ENCODE data around the gene HIVEP3. TPM values are rescaled to one million over a fixed set of nuclear protein-coding genes. Genes with fewer than 3 reads are reported as not detected.

Gene HIVEP3
- total RNA-seq, 1 donor from 2014 or later, result 1.2 TPM

DNA sequence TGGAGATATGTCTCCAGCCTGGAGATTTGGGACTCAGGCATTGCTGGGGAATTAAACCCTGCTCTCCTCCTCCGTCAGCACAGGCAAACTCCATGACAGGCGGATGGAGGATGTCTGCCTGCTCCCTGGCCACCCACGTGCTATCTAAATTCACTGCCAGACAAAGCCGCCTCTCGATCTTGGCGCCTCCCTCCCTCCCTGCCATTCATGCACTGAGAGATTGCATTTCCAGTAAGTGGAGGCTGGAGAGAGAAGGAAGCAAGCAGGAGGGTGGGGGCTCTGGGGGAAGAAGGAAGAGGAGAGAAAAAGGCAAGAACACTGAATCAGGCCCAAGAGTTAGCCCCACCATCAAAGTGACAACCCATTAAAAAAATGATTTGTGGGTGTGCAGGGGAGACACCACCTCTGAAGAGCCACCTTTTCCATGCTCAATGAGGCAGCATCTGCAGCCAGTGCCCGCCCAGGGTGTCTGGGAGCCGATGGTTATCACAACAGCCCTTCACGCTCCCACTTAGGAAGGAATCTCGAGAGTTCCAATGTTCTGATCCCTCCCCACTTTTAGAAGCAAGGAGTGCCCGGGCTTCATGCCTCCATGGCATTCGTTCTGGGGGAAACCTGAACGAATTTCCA, 183.0 kb downstream of the HIVEP3 start:
- H3K36me3 Mint-ChIP-seq (ENCODE audit: low read depth), result no peaks in the 10 kb centered on the region
- H3K27me3 Mint-ChIP-seq (ENCODE audit: low read depth), result no peaks in the 10 kb centered on the region
- no peaks in the 10 kb centered on the region for H3K9me3 Mint-ChIP-seq
- peaks cover 21% of the 10 kb centered on the region for H3K4me1 Mint-ChIP-seq
- H3K4me3 Mint-ChIP-seq, result no peak overlapping the region
- TF ChIP-seq, protein P1, sequence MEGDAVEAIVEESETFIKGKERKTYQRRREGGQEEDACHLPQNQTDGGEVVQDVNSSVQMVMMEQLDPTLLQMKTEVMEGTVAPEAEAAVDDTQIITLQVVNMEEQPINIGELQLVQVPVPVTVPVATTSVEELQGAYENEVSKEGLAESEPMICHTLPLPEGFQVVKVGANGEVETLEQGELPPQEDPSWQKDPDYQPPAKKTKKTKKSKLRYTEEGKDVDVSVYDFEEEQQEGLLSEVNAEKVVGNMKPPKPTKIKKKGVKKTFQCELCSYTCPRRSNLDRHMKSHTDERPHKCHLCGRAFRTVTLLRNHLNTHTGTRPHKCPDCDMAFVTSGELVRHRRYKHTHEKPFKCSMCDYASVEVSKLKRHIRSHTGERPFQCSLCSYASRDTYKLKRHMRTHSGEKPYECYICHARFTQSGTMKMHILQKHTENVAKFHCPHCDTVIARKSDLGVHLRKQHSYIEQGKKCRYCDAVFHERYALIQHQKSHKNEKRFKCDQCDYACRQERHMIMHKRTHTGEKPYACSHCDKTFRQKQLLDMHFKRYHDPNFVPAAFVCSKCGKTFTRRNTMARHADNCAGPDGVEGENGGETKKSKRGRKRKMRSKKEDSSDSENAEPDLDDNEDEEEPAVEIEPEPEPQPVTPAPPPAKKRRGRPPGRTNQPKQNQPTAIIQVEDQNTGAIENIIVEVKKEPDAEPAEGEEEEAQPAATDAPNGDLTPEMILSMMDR (conservative IDR thresholded peaks at IDR 0.05), result no peak
- DNase-seq (ENCODE audit: low read depth, low spot score), result peak; percentile 8
- H3K27ac Mint-ChIP-seq (ENCODE audit: unreplicated experiment), result peak overlapping the region; percentile 3

DNA sequence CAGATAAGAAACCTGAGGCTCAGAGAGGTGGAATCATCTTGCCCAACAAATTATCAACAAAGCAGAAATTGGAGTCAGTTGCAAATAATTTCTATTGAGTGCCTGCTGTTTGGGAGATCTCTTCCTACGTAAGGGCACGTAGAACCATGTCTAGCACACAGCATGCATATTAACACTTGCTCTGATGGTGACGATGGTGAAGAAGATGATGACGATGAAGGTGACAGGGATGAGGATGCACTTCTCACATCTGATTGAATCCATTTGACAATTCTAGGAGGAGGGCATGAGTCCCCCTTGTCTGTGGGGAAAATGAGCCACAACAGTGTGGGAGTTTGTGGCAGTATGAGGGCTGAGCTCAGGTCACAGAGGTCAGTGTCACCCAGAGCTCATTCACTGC, 183.6 kb downstream of the HIVEP3 start:
- Mint-ChIP-seq H3K27me3 (ENCODE audit: low read depth) (no peaks in the 10 kb centered on the region), H3K27ac (ENCODE audit: unreplicated experiment) (no peak overlapping the region), H3K4me1 (peaks cover 21% of the 10 kb centered on the region), H3K36me3 (ENCODE audit: low read depth) (no peaks in the 10 kb centered on the region), H3K9me3 (no peaks in the 10 kb centered on the region), H3K4me3 (no peak overlapping the region)
- TF ChIP-seq, protein P1 (conservative IDR thresholded peaks at IDR 0.05), result no peak
- DNase-seq (ENCODE audit: low read depth, low spot score), result no peak

DNA sequence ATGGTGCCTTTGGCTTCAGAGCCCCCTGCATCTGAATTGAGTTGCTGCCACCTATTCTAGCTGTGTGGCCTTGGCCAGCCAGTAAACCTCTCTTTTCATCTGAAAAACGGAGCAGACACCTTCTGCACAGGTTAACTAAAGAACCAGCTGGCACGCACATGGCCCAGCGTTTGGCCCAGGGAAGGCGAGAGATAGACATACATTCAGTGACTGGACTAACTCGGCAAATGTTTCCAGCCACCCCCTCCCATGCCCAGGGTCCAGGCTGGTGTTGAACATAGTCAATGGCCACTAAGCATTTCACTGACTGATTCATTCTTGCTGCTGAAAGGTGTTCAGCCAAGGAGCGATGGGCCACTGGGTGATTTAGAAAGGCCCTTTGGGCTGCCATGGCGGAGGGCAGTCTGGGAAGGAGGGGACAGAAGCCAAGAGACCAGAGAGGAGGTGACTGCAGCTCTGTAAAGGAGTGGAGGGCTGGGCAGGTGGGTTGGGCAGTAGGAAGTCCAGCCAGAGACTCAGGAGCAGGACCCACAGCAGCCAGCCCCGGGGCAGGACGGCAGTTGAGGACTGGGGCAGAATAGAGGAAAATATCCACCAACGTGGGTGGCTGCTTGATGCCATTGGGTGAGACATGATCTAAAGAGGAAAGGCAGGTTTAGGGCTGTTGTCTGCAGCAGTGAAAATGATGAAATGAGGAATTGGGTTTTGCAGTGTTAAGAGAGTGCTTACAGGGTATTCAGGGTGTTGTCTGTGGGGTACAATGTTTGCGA, 184.3 kb downstream of the HIVEP3 start:
- H3K4me1 Mint-ChIP-seq, result peaks cover 21% of the 10 kb centered on the region
- no peak for DNase-seq (ENCODE audit: low read depth, low spot score)
- TF ChIP-seq, protein P1 (conservative IDR thresholded peaks at IDR 0.05), result no peak
- H3K27ac Mint-ChIP-seq (ENCODE audit: unreplicated experiment), result no peak overlapping the region
- H3K27me3 Mint-ChIP-seq (ENCODE audit: low read depth), result no peaks in the 10 kb centered on the region
- H3K4me3 Mint-ChIP-seq, result no peak overlapping the region
- no peaks in the 10 kb centered on the region for H3K36me3 Mint-ChIP-seq (ENCODE audit: low read depth)
- H3K9me3 Mint-ChIP-seq, result no peaks in the 10 kb centered on the region

DNA sequence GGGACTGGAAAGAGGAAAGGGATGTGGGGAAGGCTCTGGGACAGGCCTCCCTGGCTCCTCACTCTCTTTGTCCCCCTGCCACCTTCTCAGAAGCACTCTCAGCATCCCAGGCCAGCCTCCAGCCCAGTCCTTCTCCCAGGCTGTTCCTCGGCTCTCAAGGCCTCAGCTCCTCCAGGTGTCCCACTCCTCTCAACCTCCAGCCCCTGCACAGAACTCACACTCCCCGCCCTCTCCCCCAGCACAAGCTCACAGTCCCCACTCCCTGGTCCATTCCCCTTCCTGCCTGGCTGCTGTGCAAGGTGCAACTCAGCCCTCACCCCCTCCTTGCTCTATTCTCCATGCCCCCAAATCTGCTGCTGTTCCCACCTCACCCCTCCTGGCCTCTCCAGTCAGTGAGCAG, 185.0 kb downstream of the HIVEP3 start:
- no peak overlapping the region for H3K27ac Mint-ChIP-seq (ENCODE audit: unreplicated experiment)
- no peaks in the 10 kb centered on the region for H3K36me3 Mint-ChIP-seq (ENCODE audit: low read depth)
- peaks cover 17% of the 10 kb centered on the region for H3K4me1 Mint-ChIP-seq
- no peak for DNase-seq (ENCODE audit: low read depth, low spot score)
- no peak overlapping the region for H3K4me3 Mint-ChIP-seq
- H3K27me3 Mint-ChIP-seq (ENCODE audit: low read depth), result no peaks in the 10 kb centered on the region
- no peaks in the 10 kb centered on the region for H3K9me3 Mint-ChIP-seq
- TF ChIP-seq, protein P1 (conservative IDR thresholded peaks at IDR 0.05), result no peak

DNA sequence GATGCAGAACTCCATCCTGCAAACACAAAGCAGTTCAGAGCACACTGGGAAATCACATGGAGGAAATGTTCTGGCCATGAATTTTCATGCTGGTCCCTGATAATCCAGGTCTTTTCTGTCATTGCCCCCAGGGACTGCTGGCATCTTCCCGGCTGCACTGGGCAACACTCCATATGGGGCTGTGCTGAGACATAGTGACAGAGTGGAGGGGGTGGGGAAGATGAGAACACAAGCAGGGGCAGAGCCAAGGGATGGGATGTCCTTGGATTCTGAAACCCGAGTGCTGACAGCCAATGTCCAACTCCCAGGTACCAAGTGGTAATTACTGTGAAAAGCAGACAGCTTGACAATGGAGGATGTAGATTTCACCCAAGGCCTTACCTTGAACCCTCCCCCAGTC, 185.7 kb downstream of the HIVEP3 start:
- no peaks in the 10 kb centered on the region for H3K9me3 Mint-ChIP-seq
- no peak overlapping the region for H3K4me3 Mint-ChIP-seq
- H3K27me3 Mint-ChIP-seq (ENCODE audit: low read depth), result no peaks in the 10 kb centered on the region
- H3K4me1 Mint-ChIP-seq, result peaks cover 16% of the 10 kb centered on the region
- H3K36me3 Mint-ChIP-seq (ENCODE audit: low read depth), result no peaks in the 10 kb centered on the region
- H3K27ac Mint-ChIP-seq (ENCODE audit: unreplicated experiment), result no peak overlapping the region
- no peak for DNase-seq (ENCODE audit: low read depth, low spot score)
- TF ChIP-seq, protein P1 (conservative IDR thresholded peaks at IDR 0.05), result no peak

All from neural crest cell (in vitro differentiated cells).